22Rv1 (cell line): Measurements from ENCODE around the gene DNAJB8.

ENCODE experiments used
- CTCF ChIP-seq: fragments of 450-650 bp; IDR thresholded peaks from 2 replicates; pipeline ENCODE4 v1.5.1; 2017; ENCODE audit warnings: mild to moderate bottlenecking
- ZFX ChIP-seq: fragments of 450-650 bp; IDR thresholded peaks from 2 replicates; pipeline ENCODE4 v1.6.1; 2017; ENCODE audit warnings: antibody characterized with exemption, borderline replicate concordance

GRCh38 chr3:128480717-128481437 lies 14.2 kb upstream of the DNAJB8 start:
- no peak for TF ChIP-seq CTCF
- TF ChIP-seq ZFX, result no peak
